Esophagus muscularis mucosa (tissue), 4 donors: Measurements from ENCODE around the gene KANK4.

ENCODE experiments used
- EP300 ChIP-seq: sonication (generic); formaldehyde crosslinking; IDR thresholded peaks from one replicate; pipeline ENCODE4 v1.6.1; 2017; ENCODE audit warnings: antibody characterized with exemption
- POLR2A ChIP-seq: fragments of 450-650 bp; IDR thresholded peaks from one replicate; pipeline ENCODE4 v1.6.1; 2017; ENCODE audit warnings: antibody characterized with exemption, moderate library complexity, mild to moderate bottlenecking, low read depth
- POLR2AphosphoS5 ChIP-seq, 2 donors: sonication (generic); formaldehyde crosslinking; IDR thresholded peaks; one replicate each; pipeline ENCODE4 v1.6.1; 2017; ENCODE audit warnings: antibody characterized with exemption in 2 of 2
- TF ChIP-seq, protein P1 (sequence below), 3 experiments: fragments of 200-600 bp in 2 of 3; fragments of 450-650 bp in 1 of 3; sonication (generic) in 2 of 3; IDR thresholded peaks; one replicate each; pipeline ENCODE4 v1.5.1; 2017 to 2019; ENCODE audit warnings: antibody characterized with exemption in 3 of 3, mild to moderate bottlenecking in 2 of 3, moderate library complexity in 1 of 3

GRCh38 chr1:62336995-62337705 is 17.9 kb upstream of the KANK4 start:
- TF ChIP-seq, protein P1, sequence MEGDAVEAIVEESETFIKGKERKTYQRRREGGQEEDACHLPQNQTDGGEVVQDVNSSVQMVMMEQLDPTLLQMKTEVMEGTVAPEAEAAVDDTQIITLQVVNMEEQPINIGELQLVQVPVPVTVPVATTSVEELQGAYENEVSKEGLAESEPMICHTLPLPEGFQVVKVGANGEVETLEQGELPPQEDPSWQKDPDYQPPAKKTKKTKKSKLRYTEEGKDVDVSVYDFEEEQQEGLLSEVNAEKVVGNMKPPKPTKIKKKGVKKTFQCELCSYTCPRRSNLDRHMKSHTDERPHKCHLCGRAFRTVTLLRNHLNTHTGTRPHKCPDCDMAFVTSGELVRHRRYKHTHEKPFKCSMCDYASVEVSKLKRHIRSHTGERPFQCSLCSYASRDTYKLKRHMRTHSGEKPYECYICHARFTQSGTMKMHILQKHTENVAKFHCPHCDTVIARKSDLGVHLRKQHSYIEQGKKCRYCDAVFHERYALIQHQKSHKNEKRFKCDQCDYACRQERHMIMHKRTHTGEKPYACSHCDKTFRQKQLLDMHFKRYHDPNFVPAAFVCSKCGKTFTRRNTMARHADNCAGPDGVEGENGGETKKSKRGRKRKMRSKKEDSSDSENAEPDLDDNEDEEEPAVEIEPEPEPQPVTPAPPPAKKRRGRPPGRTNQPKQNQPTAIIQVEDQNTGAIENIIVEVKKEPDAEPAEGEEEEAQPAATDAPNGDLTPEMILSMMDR (IDR thresholded peaks at IDR 0.05): no peak
- TF ChIP-seq POLR2A: no peak
- TF ChIP-seq POLR2AphosphoS5 (IDR thresholded peaks at IDR 0.05): no peak
- no peak for TF ChIP-seq EP300
